Measurements from ENCODE around the gene GRK1. TPM values are rescaled to one million over a fixed set of nuclear protein-coding genes. Genes with fewer than 3 reads are reported as not detected.

GRK1 gene
- total RNA-seq, 1 donor from 2014 or later: not detected

DNA sequence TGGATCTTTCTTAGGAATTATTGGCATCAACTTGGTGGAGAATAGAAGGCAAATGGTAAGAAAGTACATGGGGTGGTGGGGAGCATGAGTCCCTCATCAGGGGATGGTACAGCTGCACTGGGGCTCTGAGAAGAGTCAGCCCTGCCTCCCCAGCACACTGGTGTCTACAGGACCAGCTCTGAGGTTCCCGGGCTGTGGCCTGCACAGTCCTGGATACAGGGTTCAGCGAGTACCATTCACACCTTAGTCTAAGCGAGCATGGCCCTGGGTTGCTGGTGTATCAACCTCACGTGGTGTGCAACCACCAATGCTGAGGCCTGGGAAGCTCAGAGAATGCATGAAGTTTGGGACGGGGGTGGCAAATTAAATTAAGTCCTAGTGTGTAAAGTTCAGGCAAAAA lies 102.1 kb downstream of the GRK1 start:
- Histone ChIP-seq H3K4me3 (ENCODE audit: low read depth, low read length) (no peak overlapping the region), H3K27me3 (ENCODE audit: control insufficient read depth, insufficient read depth, low read length) (no peaks in the 10 kb centered on the region), H3K36me3 (ENCODE audit: control insufficient read depth, insufficient read depth, low read length) (no peaks in the 10 kb centered on the region)
- no peak for DNase-seq (ENCODE audit: low read depth)
- TF ChIP-seq, protein P1, sequence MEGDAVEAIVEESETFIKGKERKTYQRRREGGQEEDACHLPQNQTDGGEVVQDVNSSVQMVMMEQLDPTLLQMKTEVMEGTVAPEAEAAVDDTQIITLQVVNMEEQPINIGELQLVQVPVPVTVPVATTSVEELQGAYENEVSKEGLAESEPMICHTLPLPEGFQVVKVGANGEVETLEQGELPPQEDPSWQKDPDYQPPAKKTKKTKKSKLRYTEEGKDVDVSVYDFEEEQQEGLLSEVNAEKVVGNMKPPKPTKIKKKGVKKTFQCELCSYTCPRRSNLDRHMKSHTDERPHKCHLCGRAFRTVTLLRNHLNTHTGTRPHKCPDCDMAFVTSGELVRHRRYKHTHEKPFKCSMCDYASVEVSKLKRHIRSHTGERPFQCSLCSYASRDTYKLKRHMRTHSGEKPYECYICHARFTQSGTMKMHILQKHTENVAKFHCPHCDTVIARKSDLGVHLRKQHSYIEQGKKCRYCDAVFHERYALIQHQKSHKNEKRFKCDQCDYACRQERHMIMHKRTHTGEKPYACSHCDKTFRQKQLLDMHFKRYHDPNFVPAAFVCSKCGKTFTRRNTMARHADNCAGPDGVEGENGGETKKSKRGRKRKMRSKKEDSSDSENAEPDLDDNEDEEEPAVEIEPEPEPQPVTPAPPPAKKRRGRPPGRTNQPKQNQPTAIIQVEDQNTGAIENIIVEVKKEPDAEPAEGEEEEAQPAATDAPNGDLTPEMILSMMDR (IDR thresholded peaks at IDR 0.05; ENCODE audit: insufficient read depth, low read length, poor library complexity, severe bottlenecking): no peak

DNA sequence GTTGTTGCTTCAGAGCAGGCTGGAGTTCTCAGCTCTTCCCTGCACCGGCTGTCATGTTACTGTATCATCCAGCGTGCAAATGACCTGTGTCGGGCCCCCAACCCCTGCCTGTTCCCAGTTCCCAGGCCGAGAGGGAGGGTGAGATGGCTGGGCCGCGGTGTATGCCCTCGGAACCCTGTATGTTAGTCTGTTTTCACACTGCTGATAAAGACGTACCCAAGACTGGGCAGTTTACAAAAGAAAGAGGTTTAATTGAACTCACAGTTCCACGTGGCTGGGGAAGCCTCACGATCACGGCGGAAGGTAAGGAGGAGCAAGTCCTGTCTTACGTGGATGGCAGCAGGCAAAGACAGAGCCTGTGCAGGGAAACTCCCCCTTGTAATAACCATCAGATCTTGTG lies 102.9 kb downstream of the GRK1 start:
- TF ChIP-seq, protein P1 (IDR thresholded peaks at IDR 0.05; ENCODE audit: insufficient read depth, low read length, poor library complexity, severe bottlenecking): no peak
- Histone ChIP-seq H3K36me3 (ENCODE audit: control insufficient read depth, insufficient read depth, low read length) (no peaks in the 10 kb centered on the region), H3K27me3 (ENCODE audit: control insufficient read depth, insufficient read depth, low read length) (no peaks in the 10 kb centered on the region), H3K4me3 (ENCODE audit: low read depth, low read length) (no peak overlapping the region)
- DNase-seq (ENCODE audit: low read depth): no peak

- no peak for DNase-seq (ENCODE audit: low read depth)
- Histone ChIP-seq H3K4me3 (ENCODE audit: low read depth, low read length) (no peak overlapping the region), H3K27me3 (ENCODE audit: control insufficient read depth, insufficient read depth, low read length) (no peaks in the 10 kb centered on the region), H3K36me3 (ENCODE audit: control insufficient read depth, insufficient read depth, low read length) (no peaks in the 10 kb centered on the region)
- TF ChIP-seq, protein P1 (IDR thresholded peaks at IDR 0.05; ENCODE audit: insufficient read depth, low read length, poor library complexity, severe bottlenecking): no peak
Observed at GRCh38 chr13:113770441-113770840, 103.4 kb downstream of the GRK1 start.

- no peak overlapping the region for H3K4me3 ChIP-seq (ENCODE audit: low read depth, low read length)
- no peaks in the 10 kb centered on the region for H3K27me3 ChIP-seq (ENCODE audit: control insufficient read depth, insufficient read depth, low read length)
- DNase-seq (ENCODE audit: low read depth): no peak
- H3K36me3 ChIP-seq (ENCODE audit: control insufficient read depth, insufficient read depth, low read length): no peaks in the 10 kb centered on the region
- TF ChIP-seq, protein P1 (IDR thresholded peaks at IDR 0.05; ENCODE audit: insufficient read depth, low read length, poor library complexity, severe bottlenecking): no peak
Observed at GRCh38 chr13:113770937-113771336, 103.9 kb downstream of the GRK1 start.

DNA sequence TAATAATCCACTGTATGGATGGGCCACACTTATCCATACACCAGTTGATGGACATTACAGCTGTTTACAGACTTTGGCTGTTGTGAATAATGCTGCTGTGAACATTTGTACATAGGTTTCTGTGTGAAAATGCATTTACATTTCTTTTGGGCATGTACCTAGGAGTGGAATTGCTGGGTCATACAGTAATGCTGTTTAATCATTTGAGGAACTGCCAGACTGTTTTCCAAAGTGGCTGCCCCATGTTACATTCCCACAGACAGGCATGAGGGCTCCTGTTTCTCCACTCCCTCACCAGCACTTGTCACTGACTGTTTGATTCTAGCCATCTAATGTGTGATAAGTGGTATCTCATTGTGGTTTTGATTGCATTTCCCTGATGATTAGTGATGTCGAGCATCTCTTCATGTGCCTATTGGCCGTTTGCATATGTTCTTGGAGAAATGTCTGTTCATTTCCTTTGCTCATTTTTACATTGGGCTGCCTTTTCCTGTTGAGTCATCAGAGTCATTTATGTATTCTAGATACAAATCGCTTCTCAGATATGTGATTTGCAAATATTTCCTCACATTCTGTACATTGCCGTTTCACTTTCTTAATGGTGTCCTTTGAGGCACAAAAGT lies 104.8 kb downstream of the GRK1 start:
- TF ChIP-seq, protein P1 (IDR thresholded peaks at IDR 0.05; ENCODE audit: insufficient read depth, low read length, poor library complexity, severe bottlenecking): no peak
- Histone ChIP-seq H3K4me3 (ENCODE audit: low read depth, low read length) (no peak overlapping the region), H3K27me3 (ENCODE audit: control insufficient read depth, insufficient read depth, low read length) (peaks cover 8% of the 10 kb centered on the region), H3K36me3 (ENCODE audit: control insufficient read depth, insufficient read depth, low read length) (no peaks in the 10 kb centered on the region)
- DNase-seq (ENCODE audit: low read depth): no peak

Data from kidney epithelial cell (primary cell).